ENCODE results near the gene PFKFB3.

PFKFB3 gene

GRCh38 chr10:6271663-6272062 is 68.9 kb downstream of the PFKFB3 start:
- Histone ChIP-seq H3K4me3 (ENCODE audit: low read depth, low read length) (no peak overlapping the region), H3K27me3 (ENCODE audit: control insufficient read depth, insufficient read depth, low read length) (no peaks in the 10 kb centered on the region), H3K27ac (no peak overlapping the region), H3K9ac (no peak overlapping the region), H2AFZ (no peak overlapping the region), H3K36me3 (ENCODE audit: control insufficient read depth, insufficient read depth, low read length) (no peaks in the 10 kb centered on the region), H3K9me3 (ENCODE audit: control insufficient read depth, low read length) (no peaks in the 10 kb centered on the region), H3K4me1 (no peaks in the 10 kb centered on the region), H3K4me2 (ENCODE audit: low read length) (no peak overlapping the region), H3K79me2 (no peaks in the 10 kb centered on the region)
- TF ChIP-seq, protein P1, sequence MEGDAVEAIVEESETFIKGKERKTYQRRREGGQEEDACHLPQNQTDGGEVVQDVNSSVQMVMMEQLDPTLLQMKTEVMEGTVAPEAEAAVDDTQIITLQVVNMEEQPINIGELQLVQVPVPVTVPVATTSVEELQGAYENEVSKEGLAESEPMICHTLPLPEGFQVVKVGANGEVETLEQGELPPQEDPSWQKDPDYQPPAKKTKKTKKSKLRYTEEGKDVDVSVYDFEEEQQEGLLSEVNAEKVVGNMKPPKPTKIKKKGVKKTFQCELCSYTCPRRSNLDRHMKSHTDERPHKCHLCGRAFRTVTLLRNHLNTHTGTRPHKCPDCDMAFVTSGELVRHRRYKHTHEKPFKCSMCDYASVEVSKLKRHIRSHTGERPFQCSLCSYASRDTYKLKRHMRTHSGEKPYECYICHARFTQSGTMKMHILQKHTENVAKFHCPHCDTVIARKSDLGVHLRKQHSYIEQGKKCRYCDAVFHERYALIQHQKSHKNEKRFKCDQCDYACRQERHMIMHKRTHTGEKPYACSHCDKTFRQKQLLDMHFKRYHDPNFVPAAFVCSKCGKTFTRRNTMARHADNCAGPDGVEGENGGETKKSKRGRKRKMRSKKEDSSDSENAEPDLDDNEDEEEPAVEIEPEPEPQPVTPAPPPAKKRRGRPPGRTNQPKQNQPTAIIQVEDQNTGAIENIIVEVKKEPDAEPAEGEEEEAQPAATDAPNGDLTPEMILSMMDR (IDR thresholded peaks at IDR 0.05), result no peak

DNA sequence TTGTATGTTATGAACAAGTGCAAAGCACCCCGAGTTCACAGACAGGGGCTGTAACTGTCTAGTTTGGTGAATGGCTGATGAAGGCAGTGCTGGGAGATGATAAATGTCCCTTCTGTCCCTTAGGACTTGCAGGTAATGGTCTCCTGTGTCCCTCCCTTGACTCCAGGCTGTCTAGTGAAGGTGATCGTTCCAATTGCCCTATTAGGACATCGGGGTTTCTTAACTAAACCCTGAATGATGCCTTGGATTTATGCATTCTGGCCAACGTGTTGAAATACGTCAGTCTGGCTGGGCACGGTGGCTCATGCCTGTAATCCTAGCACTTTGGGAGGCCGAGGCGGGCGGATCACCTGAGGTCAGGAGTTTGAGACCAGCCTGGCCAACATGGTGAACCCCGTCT is 69.4 kb downstream of the PFKFB3 start:
- Histone ChIP-seq H3K9ac (no peak overlapping the region), H3K27me3 (ENCODE audit: control insufficient read depth, insufficient read depth, low read length) (no peaks in the 10 kb centered on the region), H3K36me3 (ENCODE audit: control insufficient read depth, insufficient read depth, low read length) (no peaks in the 10 kb centered on the region), H3K79me2 (no peaks in the 10 kb centered on the region), H2AFZ (no peak overlapping the region), H3K27ac (no peak overlapping the region), H3K4me1 (no peaks in the 10 kb centered on the region), H3K4me3 (ENCODE audit: low read depth, low read length) (no peak overlapping the region), H3K4me2 (ENCODE audit: low read length) (no peak overlapping the region), H3K9me3 (ENCODE audit: control insufficient read depth, low read length) (no peaks in the 10 kb centered on the region)
- TF ChIP-seq, protein P1 (IDR thresholded peaks at IDR 0.05), result no peak

- Histone ChIP-seq H3K36me3 (ENCODE audit: control insufficient read depth, insufficient read depth, low read length) (no peaks in the 10 kb centered on the region), H3K4me3 (ENCODE audit: low read depth, low read length) (no peak overlapping the region), H3K4me1 (no peaks in the 10 kb centered on the region), H3K4me2 (ENCODE audit: low read length) (no peak overlapping the region), H3K27ac (no peak overlapping the region), H3K27me3 (ENCODE audit: control insufficient read depth, insufficient read depth, low read length) (no peaks in the 10 kb centered on the region), H2AFZ (no peak overlapping the region), H3K9me3 (ENCODE audit: control insufficient read depth, low read length) (no peaks in the 10 kb centered on the region), H3K79me2 (no peaks in the 10 kb centered on the region), H3K9ac (no peak overlapping the region)
- TF ChIP-seq, protein P1 (IDR thresholded peaks at IDR 0.05), result no peak
Observed at GRCh38 chr10:6273351-6273750, 70.6 kb downstream of the PFKFB3 start.

DNA sequence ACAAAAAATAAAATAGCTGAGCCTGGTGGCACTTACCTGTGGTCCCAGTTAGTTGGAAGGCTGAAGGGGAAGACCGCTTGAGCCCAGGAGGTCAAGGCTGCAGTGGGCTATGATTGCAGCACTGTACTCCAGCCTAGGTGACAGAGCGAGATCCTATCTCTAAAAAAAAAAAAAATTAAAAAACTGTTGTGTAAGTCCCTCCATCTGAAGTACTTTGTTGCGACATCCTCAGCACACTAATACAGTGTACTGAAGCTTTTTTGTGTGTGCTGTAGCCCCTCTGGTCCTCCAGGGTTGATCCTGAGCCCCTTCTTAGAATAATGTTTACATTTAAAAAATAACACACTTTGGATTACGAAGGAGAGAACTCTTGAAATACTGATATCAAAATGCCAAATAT is 71.3 kb downstream of the PFKFB3 start:
- TF ChIP-seq, protein P1 (IDR thresholded peaks at IDR 0.05), result no peak
- Histone ChIP-seq H3K4me1 (no peaks in the 10 kb centered on the region), H3K79me2 (no peaks in the 10 kb centered on the region), H3K4me3 (ENCODE audit: low read depth, low read length) (no peak overlapping the region), H3K9me3 (ENCODE audit: control insufficient read depth, low read length) (no peaks in the 10 kb centered on the region), H3K4me2 (ENCODE audit: low read length) (no peak overlapping the region), H3K36me3 (ENCODE audit: control insufficient read depth, insufficient read depth, low read length) (no peaks in the 10 kb centered on the region), H3K9ac (no peak overlapping the region), H2AFZ (no peak overlapping the region), H3K27me3 (ENCODE audit: control insufficient read depth, insufficient read depth, low read length) (no peaks in the 10 kb centered on the region), H3K27ac (no peak overlapping the region)

DNA sequence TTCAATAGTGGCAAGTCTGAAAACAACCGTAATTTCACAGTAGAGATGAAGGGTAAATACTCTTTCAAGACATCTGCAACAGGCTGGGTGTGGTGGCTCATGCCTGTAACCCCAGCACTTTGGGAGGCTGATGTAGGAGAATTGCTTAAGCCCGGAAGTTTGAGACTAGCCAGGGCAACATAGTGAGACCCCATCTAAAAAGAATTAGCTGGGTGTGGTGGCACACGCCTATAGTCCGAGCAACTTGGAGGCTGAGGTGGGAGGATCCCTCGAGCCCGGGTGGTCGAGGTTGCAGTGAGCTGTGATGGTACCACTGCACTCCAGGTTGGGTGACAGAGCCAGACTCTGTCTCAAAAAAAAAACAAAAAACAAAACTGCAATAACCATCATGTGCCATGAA is 71.8 kb downstream of the PFKFB3 start:
- Histone ChIP-seq H3K4me3 (ENCODE audit: low read depth, low read length) (no peak overlapping the region), H3K27me3 (ENCODE audit: control insufficient read depth, insufficient read depth, low read length) (no peaks in the 10 kb centered on the region), H3K9me3 (ENCODE audit: control insufficient read depth, low read length) (no peaks in the 10 kb centered on the region), H3K79me2 (no peaks in the 10 kb centered on the region), H3K4me1 (no peaks in the 10 kb centered on the region), H2AFZ (no peak overlapping the region), H3K9ac (no peak overlapping the region), H3K27ac (no peak overlapping the region), H3K36me3 (ENCODE audit: control insufficient read depth, insufficient read depth, low read length) (no peaks in the 10 kb centered on the region), H3K4me2 (ENCODE audit: low read length) (no peak overlapping the region)
- TF ChIP-seq, protein P1 (IDR thresholded peaks at IDR 0.05), result no peak
